ENCODE results near the gene MRPS35.

GRCh38 chr12:27779416-27779919 lies 68.8 kb downstream of the MRPS35 start:
- TF ChIP-seq CTCF (IDR thresholded peaks at IDR 0.05), result no peak
- TF ChIP-seq POLR2A (IDR thresholded peaks at IDR 0.05), result no peak
